IMR-90 (cell line): ENCODE measurements around the gene TMEM72.

ENCODE experiments used
- BHLHE40 ChIP-seq: fragments of 150-350 bp; IDR thresholded peaks from 2 replicates; pipeline ENCODE4 v1.6.1; 2016; ENCODE audit warnings: mild to moderate bottlenecking, low read depth, low read length
- CEBPB ChIP-seq: IDR thresholded peaks from 2 replicates; pipeline ENCODE4 v1.6.1; 2012; ENCODE audit warnings: low read depth, low read length, improper control_type of control experiment
- CHD1 ChIP-seq: IDR thresholded peaks from 2 replicates; pipeline ENCODE4 v1.6.1; 2012; ENCODE audit warnings: low read depth, low read length, improper control_type of control experiment
- CTCF ChIP-seq: conservative IDR thresholded peaks from 2 replicates; pipeline ENCODE4 v1.5.1; 2012; ENCODE audit warnings: mild to moderate bottlenecking, low read depth, low read length, improper control_type of control experiment
- ELK1 ChIP-seq: fragments of 150-350 bp; IDR thresholded peaks from 2 replicates; pipeline ENCODE4 v1.6.1; 2016; ENCODE audit warnings: low read depth, mild to moderate bottlenecking, low read length, moderate library complexity, borderline replicate concordance
- FOS ChIP-seq: fragments of 150-350 bp; IDR thresholded peaks from 2 replicates; pipeline ENCODE4 v1.6.1; 2016; ENCODE audit warnings: low read depth, low read length
- NFE2L2 ChIP-seq: fragments of 150-350 bp; IDR thresholded peaks from 2 replicates; pipeline ENCODE4 v1.6.1; 2016; ENCODE audit warnings: low read depth, mild to moderate bottlenecking, low read length
- POLR2A ChIP-seq: IDR thresholded peaks from 2 replicates; pipeline ENCODE4 v1.6.1; 2012; ENCODE audit warnings: mild to moderate bottlenecking, low read depth, low read length
- RFX5 ChIP-seq: IDR thresholded peaks from 2 replicates; pipeline ENCODE4 v1.8.0; 2012; ENCODE audit warnings: low read depth, mild to moderate bottlenecking, low read length, moderate library complexity

DNA sequence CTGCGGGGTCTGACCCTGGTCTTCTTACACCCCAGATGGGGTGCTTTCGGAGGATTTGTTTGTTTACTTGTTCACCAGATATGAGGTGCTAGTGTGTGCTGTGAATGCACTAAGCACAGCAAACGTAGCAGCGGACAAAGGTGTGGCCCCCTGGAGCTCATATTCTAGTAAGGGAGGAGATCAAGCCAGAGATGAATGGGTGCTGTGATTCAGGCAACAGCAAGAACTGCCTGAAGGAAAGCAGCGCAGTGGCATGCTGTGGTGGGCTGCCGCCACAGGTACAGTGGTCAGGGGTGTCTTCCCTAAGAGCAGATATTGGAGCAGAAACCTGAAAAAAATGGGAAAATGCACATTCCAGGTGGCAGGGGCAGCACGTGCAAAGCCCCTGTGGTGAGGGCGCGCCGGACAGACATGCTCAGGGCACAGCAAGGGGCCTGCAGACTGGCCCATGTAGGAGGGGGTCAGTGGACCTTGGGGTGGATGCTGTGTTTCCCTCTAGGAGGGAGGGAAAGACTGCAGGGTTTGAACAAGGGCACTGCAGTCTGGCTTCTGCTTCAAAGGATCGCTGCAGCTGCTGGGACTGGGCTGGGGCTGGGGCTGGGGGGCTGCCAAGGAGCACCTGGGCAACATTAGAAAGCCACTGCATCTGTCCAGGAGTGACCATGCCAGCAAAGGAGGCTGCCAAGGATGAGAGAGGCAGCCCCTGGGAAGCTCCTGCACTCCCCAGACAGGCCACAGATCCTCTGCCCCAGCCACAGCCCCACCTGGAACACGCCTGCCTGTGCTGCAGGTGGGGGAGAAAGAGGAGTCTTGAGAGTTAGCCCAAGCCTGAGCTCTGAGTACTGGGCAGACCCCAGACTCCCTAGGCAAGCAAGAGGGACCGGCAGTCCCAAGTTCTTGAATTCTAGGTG lies 68.4 kb downstream of the TMEM72 start:
- TF ChIP-seq CTCF (no peak), CEBPB (no peak), ELK1 (no peak), FOS (no peak), POLR2A (no peak), CHD1 (no peak), BHLHE40 (no peak), RFX5 (no peak), NFE2L2 (no peak)
